Gastroesophageal sphincter (tissue), 3 donors: ENCODE results near the gene C11orf42.

Experiments used
- CTCF ChIP-seq, 4 experiments: fragments of 200-600 bp in 2 of 4; fragments of 450-650 bp in 2 of 4; sonication (generic) in 1 of 4; IDR thresholded peaks; one replicate each; pipeline ENCODE4 v1.5.1; 2017 to 2019; ENCODE audit warnings: antibody characterized with exemption in 4 of 4, mild to moderate bottlenecking in 2 of 4, moderate library complexity in 2 of 4
- POLR2A ChIP-seq, 2 donors: fragments of 450-650 bp; IDR thresholded peaks; one replicate each; pipeline ENCODE4 v1.6.1; 2017; ENCODE audit warnings: antibody characterized with exemption in 2 of 2, mild to moderate bottlenecking in 2 of 2, moderate library complexity in 1 of 2
- POLR2AphosphoS5 ChIP-seq: sonication (generic); formaldehyde crosslinking; IDR thresholded peaks from one replicate; pipeline ENCODE4 v1.6.1; 2017; ENCODE audit warnings: antibody characterized with exemption

- no peak for TF ChIP-seq POLR2A (IDR thresholded peaks at IDR 0.05)
- no peak for TF ChIP-seq POLR2AphosphoS5
- TF ChIP-seq CTCF (IDR thresholded peaks at IDR 0.05): no peak
These were observed 4.4 kb upstream of the C11orf42 start for GRCh38 chr11:6200975-6201374.
